ENCODE data around the gene CFAP157. TPM values are rescaled to one million over a fixed set of nuclear protein-coding genes. Genes with fewer than 3 reads are reported as not detected.
A peak's percentile ranks its signal among the peaks of the same experiment; 100 is the strongest.

The CFAP157 gene
- total and polyA plus RNA-seq, 2 of the 13 experiments (the other 11 are each of a cell fraction or from before 2014, with no cell fraction given) = 0.07 TPM; not detected in 1

DNA sequence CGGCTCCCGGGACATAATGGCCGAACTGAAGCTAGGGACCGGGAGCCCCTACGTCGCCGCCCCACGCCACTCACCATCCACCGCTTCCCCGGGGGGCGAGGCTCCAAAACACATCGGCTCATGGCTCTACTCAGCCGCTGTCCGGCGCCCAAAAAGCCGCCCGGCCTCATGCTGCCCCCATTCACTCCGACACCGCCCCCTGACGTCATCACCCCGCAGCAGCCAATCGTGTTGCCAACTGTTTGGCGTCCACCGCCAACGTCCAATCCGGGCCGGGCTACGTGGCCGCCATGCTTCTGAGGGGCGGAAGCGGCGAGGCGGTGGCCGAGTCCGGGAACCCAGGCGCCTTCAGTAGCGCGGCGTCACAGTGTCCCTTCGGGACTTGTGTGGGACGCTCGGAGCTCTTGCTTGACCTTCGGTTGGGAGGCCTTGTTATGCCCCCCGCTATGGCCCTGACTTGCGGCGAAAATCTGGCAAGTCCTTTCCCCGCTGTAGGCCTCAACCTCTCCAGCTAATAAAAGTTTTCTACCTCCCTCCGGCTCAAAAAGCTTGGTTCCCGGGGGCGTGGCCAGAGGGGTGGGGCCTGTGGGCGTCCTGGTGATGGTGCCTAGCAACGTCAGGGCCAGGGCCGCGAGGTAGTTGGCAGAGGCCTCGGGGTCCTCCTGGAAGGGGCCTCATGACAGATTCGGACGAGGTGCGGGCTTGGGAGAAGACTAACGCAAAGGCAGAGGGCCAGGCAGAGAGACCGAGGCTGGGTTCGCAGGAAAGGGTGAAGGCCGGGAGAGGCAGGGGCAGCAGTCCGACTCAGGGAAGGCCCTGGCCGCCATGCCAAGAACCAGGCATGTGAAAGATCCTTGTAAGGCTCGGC is 8.9 kb downstream of the CFAP157 start, which contains the start of the genes PTRH1 and TTC16 (continued):
- peak; percentile 21 to 22; a peak in 2 of 4 replicates for TF ChIP-seq HMGXB4 (CRISPR knock-in tag; IDR thresholded peaks at IDR 0.05; ENCODE audit: borderline replicate concordance in 1 of 2, low read depth in 1 of 2)
- TF ChIP-seq ZNF3 (CRISPR knock-in tag; IDR thresholded peaks at IDR 0.05) = no peak
- peak; percentile 68; the same call in 1 of the 2 replicates for TF ChIP-seq KDM2A (CRISPR knock-in tag; IDR thresholded peaks at IDR 0.05; ENCODE audit: borderline replicate concordance, low read depth)
- TF ChIP-seq, protein P1, sequence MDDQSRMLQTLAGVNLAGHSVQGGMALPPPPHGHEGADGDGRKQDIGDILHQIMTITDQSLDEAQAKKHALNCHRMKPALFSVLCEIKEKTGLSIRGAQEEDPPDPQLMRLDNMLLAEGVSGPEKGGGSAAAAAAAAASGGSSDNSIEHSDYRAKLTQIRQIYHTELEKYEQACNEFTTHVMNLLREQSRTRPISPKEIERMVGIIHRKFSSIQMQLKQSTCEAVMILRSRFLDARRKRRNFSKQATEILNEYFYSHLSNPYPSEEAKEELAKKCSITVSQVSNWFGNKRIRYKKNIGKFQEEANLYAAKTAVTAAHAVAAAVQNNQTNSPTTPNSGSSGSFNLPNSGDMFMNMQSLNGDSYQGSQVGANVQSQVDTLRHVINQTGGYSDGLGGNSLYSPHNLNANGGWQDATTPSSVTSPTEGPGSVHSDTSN (CRISPR knock-in tag; IDR thresholded peaks at IDR 0.05; ENCODE audit: borderline replicate concordance) = no peak
- TF ChIP-seq SRSF9 (IDR thresholded peaks at IDR 0.05; ENCODE audit: borderline replicate concordance, insufficient read depth, low read depth, low read length, poor library complexity, severe bottlenecking) = no peak
- no peak; the same call in 1 of the 2 replicates for TF ChIP-seq ZNF770 (CRISPR knock-in tag; IDR thresholded peaks at IDR 0.05)
- TF ChIP-seq ADNP (CRISPR knock-in tag; IDR thresholded peaks at IDR 0.05) = no peak
- no peak for TF ChIP-seq XBP1 (CRISPR knock-in tag; IDR thresholded peaks at IDR 0.05)
- TF ChIP-seq ZFYVE20 (CRISPR knock-in tag; IDR thresholded peaks at IDR 0.05; ENCODE audit: borderline replicate concordance, low read depth) = no peak
- no peak for TF ChIP-seq ARNT (IDR thresholded peaks at IDR 0.05)
- TF ChIP-seq ZNF598 (CRISPR knock-in tag; IDR thresholded peaks at IDR 0.05; ENCODE audit: borderline replicate concordance) = no peak
- TF ChIP-seq, protein P2, sequence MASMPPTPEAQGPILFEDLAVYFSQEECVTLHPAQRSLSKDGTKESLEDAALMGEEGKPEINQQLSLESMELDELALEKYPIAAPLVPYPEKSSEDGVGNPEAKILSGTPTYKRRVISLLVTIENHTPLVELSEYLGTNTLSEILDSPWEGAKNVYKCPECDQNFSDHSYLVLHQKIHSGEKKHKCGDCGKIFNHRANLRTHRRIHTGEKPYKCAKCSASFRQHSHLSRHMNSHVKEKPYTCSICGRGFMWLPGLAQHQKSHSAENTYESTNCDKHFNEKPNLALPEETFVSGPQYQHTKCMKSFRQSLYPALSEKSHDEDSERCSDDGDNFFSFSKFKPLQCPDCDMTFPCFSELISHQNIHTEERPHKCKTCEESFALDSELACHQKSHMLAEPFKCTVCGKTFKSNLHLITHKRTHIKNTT (CRISPR knock-in tag; IDR thresholded peaks at IDR 0.05) = no peak
- TF ChIP-seq ZNF382 (CRISPR knock-in tag; IDR thresholded peaks at IDR 0.05; ENCODE audit: borderline replicate concordance) = no peak
- TF ChIP-seq, protein P3, sequence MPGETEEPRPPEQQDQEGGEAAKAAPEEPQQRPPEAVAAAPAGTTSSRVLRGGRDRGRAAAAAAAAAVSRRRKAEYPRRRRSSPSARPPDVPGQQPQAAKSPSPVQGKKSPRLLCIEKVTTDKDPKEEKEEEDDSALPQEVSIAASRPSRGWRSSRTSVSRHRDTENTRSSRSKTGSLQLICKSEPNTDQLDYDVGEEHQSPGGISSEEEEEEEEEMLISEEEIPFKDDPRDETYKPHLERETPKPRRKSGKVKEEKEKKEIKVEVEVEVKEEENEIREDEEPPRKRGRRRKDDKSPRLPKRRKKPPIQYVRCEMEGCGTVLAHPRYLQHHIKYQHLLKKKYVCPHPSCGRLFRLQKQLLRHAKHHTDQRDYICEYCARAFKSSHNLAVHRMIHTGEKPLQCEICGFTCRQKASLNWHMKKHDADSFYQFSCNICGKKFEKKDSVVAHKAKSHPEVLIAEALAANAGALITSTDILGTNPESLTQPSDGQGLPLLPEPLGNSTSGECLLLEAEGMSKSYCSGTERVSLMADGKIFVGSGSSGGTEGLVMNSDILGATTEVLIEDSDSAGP (CRISPR knock-in tag; IDR thresholded peaks at IDR 0.05; ENCODE audit: borderline replicate concordance) = peak; percentile 77; the same call in 1 of the 2 replicates
- peak; percentile 99 for TF ChIP-seq CREB1 (IDR thresholded peaks at IDR 0.05)
- TF ChIP-seq CREB1 (CRISPR knock-in tag; IDR thresholded peaks at IDR 0.05) = peak; percentile 98
- TF ChIP-seq ZNF235 (CRISPR knock-in tag; IDR thresholded peaks at IDR 0.05; ENCODE audit: borderline replicate concordance) = no peak
- TF ChIP-seq GABPB1 (CRISPR knock-in tag; IDR thresholded peaks at IDR 0.05) = peak; percentile 94
- no peak for TF ChIP-seq ZFAT (CRISPR knock-in tag; conservative IDR thresholded peaks at IDR 0.05)
